HG03064 (cell line): ENCODE results near the gene RASGRP3.
A peak's percentile ranks its signal among the peaks of the same experiment; 100 is the strongest.

ENCODE experiments used
- ATAC-seq: cut with Tn5 transposase; IDR thresholded peaks from one replicate; pipeline ENCODE4 v1.9.1; 2021; ENCODE audit warnings: low read depth; ENCODE audit not compliant: unreplicated experiment

Gene RASGRP3

DNA sequence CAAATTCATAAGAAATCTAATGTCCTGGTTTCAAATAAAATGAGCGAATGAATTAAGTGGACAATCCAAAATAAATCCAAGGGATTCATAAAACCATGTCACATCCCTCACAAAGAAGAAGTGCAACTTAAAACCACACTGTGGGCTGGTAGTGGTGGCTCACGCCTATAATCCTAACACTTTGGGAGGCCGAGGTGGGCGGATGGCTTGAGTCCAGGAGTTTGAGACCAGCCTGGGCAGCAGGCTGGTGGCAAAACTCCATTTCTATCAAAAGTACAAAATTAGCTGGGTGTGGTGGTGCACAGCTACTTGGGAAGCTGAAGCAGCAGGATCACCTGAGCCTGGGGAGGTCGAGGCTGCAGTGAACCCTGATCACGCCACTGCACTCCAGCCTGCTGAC, 97.2 kb downstream of the RASGRP3 start:
- no peak for ATAC-seq

DNA sequence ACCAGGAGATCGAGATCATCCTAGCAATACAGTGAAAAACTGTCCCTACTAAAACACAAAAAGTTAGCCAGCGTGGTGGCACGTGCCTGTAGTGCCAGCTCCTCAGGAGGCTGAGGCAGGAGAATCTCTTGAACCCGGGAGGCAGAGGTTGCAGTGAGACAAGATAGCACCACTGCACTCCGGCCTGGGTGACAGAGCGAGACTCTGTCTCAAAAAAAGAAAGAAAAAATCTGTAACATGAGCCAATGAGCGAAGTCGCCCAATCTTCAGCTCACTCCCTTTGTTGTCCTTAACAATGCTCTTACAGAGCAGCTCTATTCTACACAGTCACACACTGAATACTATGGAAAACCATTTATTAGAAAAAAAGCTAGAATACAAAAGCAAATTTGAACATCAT, 100.6 kb downstream of the RASGRP3 start:
- no peak for ATAC-seq

DNA sequence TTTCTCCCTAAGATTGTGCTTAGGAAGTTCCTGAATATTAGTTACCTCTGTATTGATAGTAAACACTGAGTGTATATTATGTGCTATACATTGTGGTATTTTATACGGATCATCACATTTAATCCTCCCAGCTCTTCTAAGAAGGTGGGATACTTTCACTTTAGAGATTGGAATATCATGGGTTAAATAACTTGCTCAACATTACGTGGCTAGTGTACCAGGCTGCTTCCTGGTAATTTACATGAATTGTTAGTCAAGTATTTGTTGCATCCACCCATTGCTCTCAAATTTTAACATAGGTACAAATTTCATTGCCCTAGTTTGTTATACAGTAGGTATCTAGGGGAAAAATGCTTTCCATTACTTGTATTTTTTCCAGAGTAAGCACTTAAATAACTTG, 101.2 kb downstream of the RASGRP3 start:
- no peak for ATAC-seq

DNA sequence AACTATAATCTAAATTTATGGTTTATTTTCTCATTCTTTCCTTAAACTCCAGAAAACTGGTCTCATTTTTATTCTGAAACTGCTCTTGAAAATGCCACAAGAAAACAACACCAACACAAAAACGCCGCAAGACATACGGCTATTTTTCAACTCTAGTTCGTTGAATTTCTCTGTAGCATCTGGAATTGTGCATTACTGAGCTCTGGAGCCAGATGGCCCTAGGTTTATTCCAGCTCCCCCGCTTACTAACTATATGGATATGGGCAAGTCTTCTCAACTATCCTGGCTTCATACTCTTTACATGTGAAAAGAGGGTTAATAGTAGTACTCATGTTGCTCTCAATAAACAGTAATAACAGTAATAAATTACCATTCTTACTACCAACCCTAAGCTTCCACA, 102.8 kb downstream of the RASGRP3 start:
- no peak for ATAC-seq

DNA sequence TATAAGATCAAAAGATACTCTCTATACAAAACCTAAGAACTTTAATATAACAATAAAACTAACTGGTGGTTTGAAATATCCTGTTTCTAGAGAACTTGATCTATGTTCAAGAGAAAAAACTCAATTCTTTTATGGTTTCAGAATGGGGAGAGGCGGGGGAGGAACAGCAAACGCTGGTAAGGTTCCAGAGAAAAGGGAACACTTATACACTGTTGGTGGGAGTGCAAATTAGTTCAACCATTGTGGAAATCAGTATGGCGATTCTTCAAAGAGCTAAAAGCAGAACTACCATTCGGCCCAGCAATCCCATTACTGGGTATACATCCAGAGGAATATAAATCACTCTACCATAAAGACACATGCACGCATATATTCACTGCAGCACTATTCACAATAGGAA, 105.4 kb downstream of the RASGRP3 start:
- ATAC-seq, result no peak

DNA sequence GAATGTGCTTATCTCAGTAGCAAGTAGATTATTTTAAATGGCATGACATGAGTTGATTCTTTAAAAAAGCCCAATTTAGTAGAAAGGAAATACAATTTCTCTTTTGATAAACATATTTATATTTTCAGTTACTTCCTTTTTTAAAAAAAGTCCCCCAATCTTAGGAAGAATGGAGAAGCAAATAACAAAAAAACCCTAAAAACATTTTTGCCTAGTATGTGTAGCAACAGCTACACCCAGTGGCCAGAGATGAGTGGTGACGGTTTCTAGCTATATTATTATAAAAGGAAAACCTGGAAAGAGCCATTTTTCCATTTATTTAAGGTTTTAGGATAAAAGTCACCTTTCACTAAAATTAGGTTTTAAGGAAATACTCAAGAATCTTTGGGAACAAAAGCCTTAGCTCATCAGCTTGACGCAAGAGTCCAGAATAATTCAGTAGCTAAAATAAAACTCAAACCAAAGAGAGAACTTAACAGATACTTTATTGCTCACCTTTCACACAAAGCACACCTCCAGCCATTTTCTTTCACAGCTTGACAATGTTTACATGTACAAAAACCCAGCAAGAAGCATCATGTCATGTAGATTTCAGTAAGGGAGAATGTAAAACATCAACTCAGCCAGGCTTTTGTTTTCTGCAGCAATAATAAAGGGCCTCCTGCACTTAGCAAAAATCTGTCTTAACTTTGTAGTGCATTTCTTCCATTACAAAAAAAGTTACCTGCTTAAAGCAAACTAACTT, 106.9 kb downstream of the RASGRP3 start:
- ATAC-seq, result no peak

DNA sequence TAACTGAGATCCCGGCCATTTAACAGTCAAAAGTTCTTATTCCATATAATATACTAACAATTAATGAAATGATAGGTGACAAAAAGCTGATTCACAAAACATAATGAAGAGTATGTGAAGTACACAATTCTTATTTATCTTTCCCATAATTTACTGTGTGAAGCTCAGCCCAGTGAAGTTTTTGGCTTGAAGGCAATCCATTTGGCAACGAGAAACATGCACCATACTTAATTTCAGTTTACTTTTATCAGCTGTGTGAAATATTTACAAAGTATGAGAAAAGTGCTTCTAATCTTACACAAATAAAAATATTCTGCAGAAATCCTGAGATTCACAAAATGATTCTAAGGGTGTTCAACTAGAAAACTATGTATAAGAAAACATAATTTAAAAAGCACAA, 110.3 kb downstream of the RASGRP3 start:
- no peak for ATAC-seq

DNA sequence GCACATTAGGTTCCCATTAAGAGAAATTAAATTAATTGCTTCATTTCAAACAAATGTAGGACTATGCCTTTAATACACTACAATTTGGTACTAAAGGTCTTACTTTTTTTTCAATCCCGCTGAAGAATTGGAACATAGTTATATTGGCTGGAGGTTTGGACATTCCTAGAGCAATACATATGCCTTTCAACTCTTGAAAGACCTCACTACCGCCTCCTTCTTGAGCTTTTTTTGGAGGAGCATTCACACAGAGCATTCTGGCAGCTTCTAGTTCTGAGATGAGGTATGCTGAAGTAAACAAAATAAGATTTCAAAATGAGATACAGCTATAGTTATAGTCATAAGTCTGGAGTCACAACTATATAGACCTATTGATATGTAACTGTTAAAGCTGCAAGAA, 111.8 kb downstream of the RASGRP3 start:
- ATAC-seq, result no peak

DNA sequence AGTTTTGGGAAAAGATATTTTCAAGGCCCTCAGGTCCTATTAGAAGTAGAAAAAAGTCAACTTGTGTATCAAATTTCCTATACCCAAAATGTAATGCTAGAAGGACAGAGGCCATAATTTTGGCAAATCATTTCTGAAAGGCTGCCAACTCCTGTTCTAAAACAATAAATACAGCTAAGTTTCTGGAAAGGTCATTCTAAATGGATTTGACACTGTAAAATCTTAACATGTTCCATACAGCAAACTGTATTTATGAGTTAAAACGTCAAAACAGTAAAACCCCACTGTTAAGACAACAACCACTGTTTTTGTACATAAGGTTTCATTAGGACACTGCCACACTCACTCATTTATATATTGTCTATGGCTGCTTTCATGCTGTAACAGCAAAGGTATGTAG, 113.0 kb downstream of the RASGRP3 start:
- ATAC-seq, result no peak

DNA sequence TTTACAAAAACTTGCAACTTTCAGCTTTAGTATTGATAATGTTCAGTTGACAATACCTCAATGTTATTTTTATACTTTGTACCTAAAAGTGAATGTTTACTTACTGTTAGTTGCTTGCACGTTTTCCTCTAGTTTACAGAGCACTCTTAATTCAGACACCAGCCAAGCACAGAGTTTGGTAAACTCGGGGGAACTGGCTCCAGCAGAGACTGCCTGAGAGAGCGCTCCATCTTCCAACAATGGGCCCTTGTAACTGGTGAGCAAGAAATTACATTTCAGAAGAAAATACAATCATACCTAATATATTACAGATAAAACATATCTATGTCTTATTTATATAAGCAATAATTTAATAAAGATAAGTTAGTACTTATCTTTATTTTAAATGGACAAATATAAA, 118.9 kb downstream of the RASGRP3 start:
- ATAC-seq, result no peak

DNA sequence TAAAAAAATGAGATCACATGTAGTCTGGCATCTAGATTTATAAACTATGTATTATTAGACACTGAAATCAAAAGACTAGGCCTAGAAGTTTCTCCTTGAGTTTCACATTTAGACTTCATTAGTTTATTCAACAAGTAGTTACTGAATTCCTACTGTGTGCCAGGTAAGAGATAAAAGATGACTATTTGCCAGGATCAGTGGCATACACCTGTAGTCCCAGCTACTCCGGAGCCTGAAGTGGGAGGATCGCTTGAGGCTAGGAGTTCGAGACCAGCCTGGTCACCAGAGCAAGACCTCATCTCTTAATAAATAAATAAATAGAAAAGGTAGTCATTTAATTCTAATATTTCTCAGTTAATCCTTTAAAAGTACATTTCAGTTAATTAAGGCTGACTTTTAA, 120.6 kb downstream of the RASGRP3 start:
- no peak for ATAC-seq

DNA sequence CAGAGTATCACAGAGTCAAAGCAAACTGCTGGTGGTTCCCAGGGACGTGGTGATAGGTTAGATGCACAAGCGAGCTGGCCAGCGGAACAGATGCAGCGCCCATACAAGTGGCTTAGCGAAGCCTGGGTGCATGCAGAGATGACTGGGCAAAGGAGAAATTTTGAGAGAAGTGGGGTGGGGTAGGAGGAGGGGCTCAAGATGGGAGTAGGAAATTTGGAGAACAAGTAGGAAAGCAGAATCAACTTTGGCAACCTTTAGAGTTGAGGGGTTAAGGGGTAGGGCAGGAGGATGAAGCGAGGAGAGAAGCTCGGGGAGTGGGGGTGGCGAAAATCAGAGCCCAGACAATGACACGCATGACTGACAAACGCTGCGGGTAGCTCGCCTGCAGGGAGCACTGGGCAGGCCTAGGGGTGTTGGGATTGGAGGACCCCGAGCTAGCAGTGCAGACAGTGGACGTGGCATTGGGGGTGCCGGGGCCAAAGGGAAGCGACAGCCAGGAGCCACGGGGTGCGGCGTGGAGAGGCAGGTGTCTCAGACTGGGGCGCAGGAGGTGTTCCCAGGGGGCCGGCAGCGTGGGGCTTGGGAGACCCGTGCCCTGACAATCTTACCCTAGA, 122.2 kb downstream of the RASGRP3 start:
- ATAC-seq, result peak; percentile 53

DNA sequence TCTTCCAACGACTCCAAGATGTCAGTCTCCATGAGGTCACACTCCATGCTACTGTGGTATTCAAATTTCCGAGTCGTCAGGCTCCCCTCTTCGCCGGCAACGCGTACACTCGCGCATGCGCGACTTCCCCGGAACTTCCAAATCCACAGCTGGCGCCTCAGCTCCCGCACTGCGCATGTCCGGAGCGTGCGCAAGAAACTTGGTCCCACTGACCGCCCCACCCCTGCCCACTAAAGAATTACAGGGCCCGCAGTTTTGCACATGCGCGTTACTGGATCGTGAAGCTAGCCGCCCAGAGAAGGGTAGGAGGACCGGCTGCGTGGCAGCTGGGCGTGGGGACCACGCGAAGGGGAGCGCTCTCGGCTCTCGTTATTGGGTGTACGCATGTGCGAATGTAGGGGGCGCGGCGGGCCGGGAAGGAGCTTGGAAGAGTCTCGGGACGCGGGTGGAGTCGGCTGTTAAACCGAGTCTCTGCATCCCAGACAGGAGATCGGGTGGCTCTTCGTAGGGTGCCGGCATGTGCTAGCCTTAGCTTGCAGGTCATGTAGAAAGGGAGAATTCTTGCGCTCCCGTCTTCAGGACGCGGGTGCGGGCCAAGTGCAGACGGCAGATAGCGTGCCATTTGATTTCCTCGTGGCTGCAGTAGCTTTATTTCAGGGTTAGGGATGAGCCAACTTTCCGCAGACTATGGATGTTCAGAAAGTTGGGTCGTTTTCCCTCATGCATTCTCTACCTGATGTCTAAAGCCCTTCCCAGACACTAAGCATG, 122.9 kb downstream of the RASGRP3 start, which contains the start of gene FAM98A:
Gene FAM98A (minus strand): TSS at position 125 of the 768 bp plus-strand sequence. CDS start 78 bp downstream, at position 47.
- peak; percentile 85 for ATAC-seq

DNA sequence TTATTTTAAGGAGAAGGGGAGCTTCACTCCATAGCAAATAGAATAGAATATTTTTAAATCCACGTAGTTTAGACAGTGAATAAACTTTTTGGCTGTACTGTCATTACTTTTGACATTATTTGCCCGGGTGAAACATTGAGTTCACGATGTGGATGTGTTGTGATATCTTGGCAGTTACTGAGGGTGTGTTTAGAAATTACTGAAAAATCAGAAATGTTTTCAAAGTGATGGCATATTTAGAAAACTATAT, 123.4 kb downstream of the RASGRP3 start:
- no peak for ATAC-seq

DNA sequence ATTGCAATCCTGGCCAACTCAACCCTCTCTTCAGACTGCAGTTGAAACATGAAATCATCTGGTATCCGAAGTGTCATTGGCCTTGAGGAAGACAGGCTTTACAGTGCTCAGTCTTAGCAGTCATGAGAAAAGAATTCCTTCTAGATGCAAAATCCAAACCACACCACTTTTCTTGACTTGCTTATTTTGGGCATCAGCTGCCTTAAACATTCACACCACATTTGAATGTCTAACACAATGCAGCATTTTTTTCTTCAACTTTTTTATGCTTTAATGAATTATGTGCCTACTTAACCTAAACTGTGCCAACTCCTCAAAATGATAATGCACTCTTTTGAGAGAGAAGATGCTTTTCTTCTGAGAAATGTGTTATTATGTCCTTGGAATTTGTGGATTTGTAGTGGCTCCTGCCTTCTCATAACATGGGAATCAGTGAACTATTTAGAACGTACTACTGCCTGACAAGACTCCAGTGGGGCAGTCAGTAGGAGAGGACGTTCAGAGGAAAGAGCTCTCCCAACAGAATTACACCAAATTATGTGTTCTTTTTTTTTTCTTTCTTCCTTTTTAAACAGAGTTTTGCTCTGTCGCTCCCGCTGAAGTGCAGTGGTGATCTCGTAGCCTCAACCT, 125.9 kb downstream of the RASGRP3 start:
- no peak for ATAC-seq

DNA sequence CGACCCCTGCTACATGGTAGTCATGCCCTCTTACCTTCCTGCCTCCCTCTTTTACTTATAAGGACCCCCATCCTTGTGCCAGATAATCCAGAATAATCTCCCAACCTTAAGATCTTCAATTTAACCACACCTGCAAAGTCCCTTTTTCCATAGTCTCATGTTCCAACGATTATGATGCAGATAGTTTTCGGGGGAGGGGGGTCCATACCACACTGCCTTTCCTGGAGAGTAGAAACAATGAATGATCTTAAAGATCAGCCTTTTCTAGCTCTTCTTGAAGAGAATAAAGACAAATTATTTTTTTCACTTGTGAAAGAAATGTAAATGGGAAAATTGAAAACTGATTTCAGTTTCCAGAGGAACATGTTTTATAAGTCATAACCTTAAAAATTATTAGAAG, 127.0 kb downstream of the RASGRP3 start:
- ATAC-seq, result no peak

DNA sequence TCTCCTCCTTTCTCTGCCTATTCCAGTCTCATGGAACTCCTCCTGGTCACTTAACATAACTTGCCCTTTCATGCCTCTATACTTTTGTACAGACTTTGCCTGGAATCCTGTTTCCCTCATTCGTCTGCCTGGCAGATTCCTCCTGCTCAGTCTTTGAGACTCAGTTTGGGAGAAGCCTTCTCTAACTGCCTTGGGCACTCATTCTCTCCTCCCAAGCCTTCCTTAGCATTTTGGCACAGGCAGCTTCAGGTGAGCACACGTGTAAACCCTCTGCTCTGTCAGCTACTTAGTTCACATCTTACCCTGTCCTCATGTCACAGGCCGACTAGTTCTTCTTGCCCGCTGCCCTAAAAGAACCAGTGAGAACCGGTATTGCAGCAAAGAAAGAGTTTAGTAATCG, 128.6 kb downstream of the RASGRP3 start:
- no peak for ATAC-seq

DNA sequence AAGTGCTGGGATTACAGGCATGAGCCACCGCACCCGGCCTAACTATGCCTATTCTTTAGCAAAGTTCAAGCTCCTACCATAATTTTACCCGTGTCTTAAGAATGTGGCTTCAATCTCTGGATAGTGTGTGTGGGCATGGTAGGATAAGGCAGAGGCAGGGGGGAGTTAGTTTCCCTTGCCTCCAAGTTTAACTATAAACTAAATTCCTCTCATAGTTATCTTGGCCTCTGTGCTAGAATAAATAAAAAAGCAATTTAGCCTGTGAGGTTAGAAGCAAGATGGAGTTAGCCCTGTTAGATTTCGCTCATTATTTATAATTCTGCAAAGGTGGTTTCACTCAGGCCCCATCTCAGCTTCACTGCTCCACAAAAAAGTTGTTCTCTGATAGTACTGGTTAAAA, 129.7 kb downstream of the RASGRP3 start:
- no peak for ATAC-seq

DNA sequence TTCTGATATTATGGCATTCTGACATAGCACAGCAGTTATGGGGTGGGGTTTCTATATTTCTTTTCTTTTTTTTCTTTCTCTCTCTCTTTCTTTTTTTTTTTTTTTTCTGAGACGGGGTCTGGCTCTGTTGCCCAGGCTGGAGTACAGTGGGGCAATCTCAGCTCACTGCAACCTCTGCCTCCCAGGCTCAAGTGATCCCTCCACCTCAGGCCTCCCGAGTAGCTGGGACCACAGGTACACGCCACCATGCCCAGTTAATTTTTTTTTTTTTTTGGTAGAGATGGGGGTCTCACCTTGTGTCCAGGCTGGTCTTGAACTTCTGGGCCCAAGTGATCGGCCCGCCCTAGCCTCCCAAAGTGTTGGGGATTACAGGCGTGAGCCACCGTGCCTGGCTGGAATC, 130.2 kb downstream of the RASGRP3 start:
- ATAC-seq, result no peak

DNA sequence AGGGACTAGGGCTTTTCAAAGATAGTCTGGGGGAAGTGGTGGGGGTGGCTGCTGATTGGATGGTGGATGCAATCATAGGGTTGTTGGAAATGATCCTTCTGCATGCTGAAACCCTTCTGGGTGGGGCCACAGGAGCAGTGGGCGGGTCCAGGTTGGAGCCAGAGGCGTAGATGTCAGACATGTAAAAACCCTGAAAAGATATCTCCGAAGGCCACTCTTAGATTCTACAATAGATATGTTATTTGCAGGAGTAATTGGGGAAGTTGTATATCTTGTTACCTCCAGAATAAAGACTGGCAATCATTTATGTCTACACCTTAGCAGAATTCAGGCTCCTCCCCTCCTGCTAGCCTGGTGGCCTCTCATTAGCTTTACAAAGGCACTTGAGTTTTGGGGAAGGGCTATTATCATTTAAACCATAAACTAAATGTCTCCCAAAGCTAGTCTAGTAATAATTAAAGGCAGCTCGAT, 130.8 kb downstream of the RASGRP3 start:
- ATAC-seq, result no peak

DNA sequence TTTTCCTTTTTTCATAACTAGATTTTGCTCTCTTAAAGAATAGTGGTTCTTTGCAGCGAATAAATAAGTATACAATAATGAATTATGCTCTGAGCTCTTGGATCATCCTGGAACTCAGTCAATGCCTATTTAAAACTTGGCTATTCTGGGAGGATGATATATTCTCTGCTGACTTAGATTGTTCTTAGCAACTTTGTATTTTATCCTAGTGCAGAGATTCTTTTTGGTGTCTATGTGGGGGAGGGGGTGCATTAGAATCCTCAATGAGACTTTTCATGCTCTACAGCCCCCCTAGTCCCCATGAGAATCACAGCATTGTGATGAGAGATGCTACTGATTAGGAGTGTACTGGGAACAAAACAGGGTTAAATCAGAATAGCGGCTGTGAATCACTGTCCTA, 131.5 kb downstream of the RASGRP3 start:
- no peak for ATAC-seq
